A549 (cell line): ENCODE measurements around the gene TMEM218. TPM values are rescaled to one million over a fixed set of nuclear protein-coding genes. Genes with fewer than 3 reads are reported as not detected.

Source experiments
- ATAC-seq, 2 experiments: fragments of 200-7000 bp in 1 of 2; fragments of >200 bp in 1 of 2; cut with Nextera tagmentation in 1 of 2; cut with Tn5 transposase in 1 of 2; 3 replicates each; pipeline versions ENCODE4 v1.8.0 to v1.9.1; 2018 to 2020; ENCODE audit warnings: mild to moderate bottlenecking in 1 of 2, moderate library complexity in 1 of 2
- CTCF ChIA-PET: fragments of 300-600 bp; sonication (Branson Sonifier 250); formaldehyde crosslinking; extraction: SDS; loops from one replicate; lab custom pipeline; 2021; ENCODE audit warnings: antibody characterized with exemption, inconsistent platforms; lab: Yijun Ruan, JAX
- POLR2A ChIA-PET: fragments of 350-600 bp; formaldehyde crosslinking; extraction: SDS; loops from one replicate; lab custom pipeline; 2021; ENCODE audit warnings: antibody characterized with exemption, inconsistent platforms; lab: Yijun Ruan, JAX
- DNase-seq, 2 experiments: peaks; one replicate each; pipeline versions ENCODE4 v3.0.0 to v3.0.0-alpha.2; 2011 to 2016; ENCODE audit warnings: low read depth in 1 of 2, low spot score in 1 of 2
- FAIRE-seq: peaks from 2 replicates; lab custom pipeline; 2011; peaks lifted over from hg19 to GRCh38; lab: Jason Lieb, UNC
- H3K27ac ChIP-seq, 2 experiments: fragments of >200 bp; sonication (Bioruptor Twin); formaldehyde crosslinking; 3 replicates each; pipeline ENCODE4 v1.5.1; 2016 to 2017
- H3K4me1 ChIP-seq: fragments of >200 bp; sonication (Bioruptor Twin); formaldehyde crosslinking; 3 replicates; pipeline ENCODE4 v1.6.1; 2016
- H3K4me2 ChIP-seq: fragments of >200 bp; sonication (Bioruptor Twin); formaldehyde crosslinking; 3 replicates; pipeline ENCODE4 v1.6.1; 2016
- H3K4me3 ChIP-seq: fragments of >200 bp; sonication (Bioruptor Twin); formaldehyde crosslinking; 3 replicates; pipeline ENCODE4 v1.5.1; 2016
- H3K9me3 ChIP-seq: fragments of >200 bp; sonication (Bioruptor Twin); formaldehyde crosslinking; 3 replicates; pipeline ENCODE4 v1.6.1; 2016
- CBX8 ChIP-seq: fragments of 200-600 bp; sonication (generic); IDR thresholded peaks from 2 replicates; pipeline ENCODE4 v1.6.1; 2016
- CEBPB ChIP-seq, 2 experiments: fragments of >200 bp in 1 of 2; sonication (Bioruptor Twin) in 1 of 2; formaldehyde crosslinking in 1 of 2; IDR thresholded peaks; 2 replicates each; pipeline ENCODE4 v1.6.1; 2012 to 2016
- EHF ChIP-seq: fragments of 250-450 bp; sonication (Bioruptor Pico); IDR thresholded peaks from 2 replicates; pipeline ENCODE4 v1.5.0; 2020; ENCODE audit warnings: mild to moderate bottlenecking
- EHMT2 ChIP-seq: fragments of 200-600 bp; sonication (generic); IDR thresholded peaks from 2 replicates; pipeline ENCODE4 v1.6.1; 2016; ENCODE audit warnings: antibody characterized with exemption, low read depth, mild to moderate bottlenecking, moderate library complexity
- ESRRA ChIP-seq: fragments of 150-350 bp; IDR thresholded peaks from 2 replicates; pipeline ENCODE4 v1.6.1; 2014; ENCODE audit warnings: mild to moderate bottlenecking, low read length, borderline replicate concordance
- GATA3 ChIP-seq: IDR thresholded peaks from 2 replicates; pipeline ENCODE4 v1.6.1; 2012; ENCODE audit warnings: borderline replicate concordance
- HDAC2 ChIP-seq: fragments of 200-600 bp; sonication (generic); IDR thresholded peaks from 2 replicates; pipeline ENCODE4 v1.6.1; 2016
- HES2 ChIP-seq: fragments of >200 bp; sonication (Bioruptor Twin); formaldehyde crosslinking; IDR thresholded peaks from 2 replicates; pipeline ENCODE4 v1.6.1; 2016
- HEYL ChIP-seq: fragments of 250-450 bp; sonication (Bioruptor Pico); IDR thresholded peaks from 2 replicates; pipeline ENCODE4 v1.8.0; 2021; ENCODE audit warnings: mild to moderate bottlenecking, moderate library complexity
- MAFK ChIP-seq: fragments of 450-650 bp; IDR thresholded peaks from 2 replicates; pipeline ENCODE4 v1.6.1; 2014; ENCODE audit not compliant: partially characterized antibody
- RAD21 ChIP-seq, 2 experiments: fragments of >200 bp in 1 of 2; sonication (Bioruptor Twin) in 1 of 2; formaldehyde crosslinking in 1 of 2; IDR thresholded peaks in 1 of 2; conservative IDR thresholded peaks in 1 of 2; 2 replicates in 1 of 2; 3 replicates in 1 of 2; pipeline ENCODE4 v1.6.1; 2012 to 2018; ENCODE audit warnings: inconsistent platforms in 1 of 2
- RNF2 ChIP-seq: fragments of 200-600 bp; sonication (generic); IDR thresholded peaks from 2 replicates; pipeline ENCODE4 v1.6.1; 2016; ENCODE audit warnings: low read depth, mild to moderate bottlenecking, antibody characterized with exemption, moderate library complexity, borderline replicate concordance
- SREBF2 ChIP-seq: fragments of 450-650 bp; IDR thresholded peaks from 2 replicates; pipeline ENCODE4 v1.6.1; 2014; ENCODE audit warnings: mild to moderate bottlenecking, moderate library complexity
- USF2 ChIP-seq: fragments of 450-650 bp; IDR thresholded peaks from 2 replicates; pipeline ENCODE4 v1.6.1; 2014; ENCODE audit warnings: antibody characterized with exemption
- ZC3H11A ChIP-seq: fragments of 450-650 bp; IDR thresholded peaks from 2 replicates; pipeline ENCODE4 v1.6.1; 2014; ENCODE audit warnings: antibody characterized with exemption, mild to moderate bottlenecking
- WGBS: methylation state at CpG from one replicate; pipeline ENCODE4 v1.1.6; 2017; ENCODE audit errors: missing lambda C conversion rate; 5-methylcytosine and 5-hydroxymethylcytosine counted together
- polyA plus RNA-seq, 4 experiments: library from polyadenylated mRNA; depleted of rRNA in 3 of 4; stranded (reverse); fragments of >200 nt; fragmentation: RNase III in 1 of 4; extraction: RNeasy Plus Mini Kit Qiagen cat#74134 plus additional on column Dnase treatment in 1 of 4; gene quantifications; 2 replicates in 3 of 4; 3 replicates in 1 of 4; pipeline ENCODE4 v1.2.3, GENCODE V29; 2011 to 2017
- TF ChIP-seq, protein P1 (sequence below): IDR thresholded peaks from 2 replicates; pipeline ENCODE4 v1.6.1; 2012; ENCODE audit warnings: low read depth, borderline replicate concordance

TMEM218 gene
- polyA plus RNA-seq, 2 of the 4 experiments (the other 2 are of a cell fraction) = 29.1 to 34.6 TPM

- FAIRE-seq = no peak
- CTCF ChIA-PET = no interaction called here
These were observed 27.5 kb upstream of the TMEM218 start for GRCh38 chr11:125138966-125139365.

DNA sequence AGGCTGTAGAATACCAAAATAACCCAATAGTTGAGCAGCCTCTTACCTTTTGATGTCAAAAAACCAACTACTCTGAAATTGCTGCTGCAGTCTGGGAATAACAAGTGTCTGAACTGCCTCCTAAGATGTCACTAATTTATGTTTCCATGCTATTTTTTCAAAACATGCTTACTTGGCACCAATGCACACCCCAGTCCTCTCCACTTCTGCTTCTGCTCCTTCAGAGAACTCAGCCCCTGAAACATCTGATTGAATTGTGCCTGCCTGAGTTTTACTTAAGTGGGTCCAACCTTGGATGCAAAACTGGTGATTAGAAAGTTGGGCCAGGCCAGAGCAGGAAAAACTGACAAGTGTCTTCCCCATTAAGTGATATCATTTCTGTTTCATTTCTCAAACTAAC is 24.6 kb upstream of the TMEM218 start:
- DNase-seq = no peak
- Histone ChIP-seq H3K9me3 (no peaks in the 10 kb centered on the region), H3K4me3 (no peak overlapping the region), H3K4me2 (no peak overlapping the region), H3K27ac (no peak overlapping the region), H3K4me1 (no peaks in the 10 kb centered on the region)
- POLR2A ChIA-PET = no interaction called here
- no peak for ATAC-seq
- CTCF ChIA-PET = interaction anchor here (0.7 kb wide), 1 partner anchor 135 kb away, joined by 4 read pairs; no protein-coding TSS in a partner anchor
- FAIRE-seq = no peak
- no peak for TF ChIP-seq HDAC2
- no peak for TF ChIP-seq HEYL (CRISPR knock-in tag)
- TF ChIP-seq CEBPB (IDR thresholded peaks at IDR 0.05) = no peak

More at GRCh38 chr11:125138966-125139365, 27.5 kb upstream of the TMEM218 start:
- H3K27ac ChIP-seq = no peak overlapping the region
- TF ChIP-seq EHF = no peak
- H3K9me3 ChIP-seq = no peaks in the 10 kb centered on the region
- ATAC-seq (no peak), DNase-seq (no peak)
- H3K4me1 ChIP-seq = no peaks in the 10 kb centered on the region
- WGBS = 30% methylated on average over 2 of the region's 8 CpGs
- no peak overlapping the region for H3K4me3 ChIP-seq
- POLR2A ChIA-PET = no interaction called here
- H3K4me2 ChIP-seq = no peak overlapping the region

GRCh38 chr11:125132596-125132995 is 21.2 kb upstream of the TMEM218 start:
- TF ChIP-seq GATA3 (no peak), CBX8 (no peak), USF2 (no peak), RAD21 (conservative IDR thresholded peaks at IDR 0.05 in 1 of 2, IDR thresholded peaks at IDR 0.05 in 1 of 2) (no peak)
- no peak for DNase-seq
- WGBS = 51% methylated on average over 7 of the region's 7 CpGs
- no peak for FAIRE-seq
- Histone ChIP-seq H3K4me2 (no peak overlapping the region), H3K27ac (no peak overlapping the region), H3K4me3 (no peak overlapping the region), H3K4me1 (no peaks in the 10 kb centered on the region), H3K9me3 (no peaks in the 10 kb centered on the region)
- ChIA-PET CTCF (interaction anchor here (2.0 kb wide), 1 partner anchor 8 kb away, joined by 5 read pairs; no protein-coding TSS in a partner anchor), POLR2A (no interaction called here)
- no peak for ATAC-seq

DNA sequence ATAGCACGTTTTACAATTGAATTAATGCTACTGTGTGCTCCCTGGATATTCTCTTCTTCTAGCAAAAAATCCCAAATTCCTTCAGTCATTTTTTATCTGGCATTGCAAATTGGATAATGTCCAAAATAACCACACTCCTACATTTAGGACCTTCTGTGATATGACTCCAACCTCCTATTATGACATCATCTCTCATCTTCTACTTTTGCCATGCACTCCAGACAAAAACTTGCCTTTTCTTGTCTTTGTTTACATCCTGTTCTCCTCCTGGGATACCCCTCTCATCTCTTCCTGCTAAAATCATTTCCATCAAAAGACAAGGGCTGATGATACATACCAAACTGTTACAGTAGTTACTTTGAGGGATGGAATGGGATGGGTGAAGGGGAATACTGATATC is 20.6 kb upstream of the TMEM218 start:
- CTCF ChIA-PET = interaction anchor here (2.0 kb wide), 1 partner anchor 8 kb away, joined by 5 read pairs; no protein-coding TSS in a partner anchor
- DNase-seq (no peak), FAIRE-seq (no peak), ATAC-seq (no peak)
- H3K27ac ChIP-seq = no peak overlapping the region
- TF ChIP-seq RNF2 (no peak), EHMT2 (no peak), MAFK (no peak), SREBF2 (no peak), ESRRA (no peak), ZC3H11A (no peak), HES2 (no peak)
- TF ChIP-seq, protein P1, sequence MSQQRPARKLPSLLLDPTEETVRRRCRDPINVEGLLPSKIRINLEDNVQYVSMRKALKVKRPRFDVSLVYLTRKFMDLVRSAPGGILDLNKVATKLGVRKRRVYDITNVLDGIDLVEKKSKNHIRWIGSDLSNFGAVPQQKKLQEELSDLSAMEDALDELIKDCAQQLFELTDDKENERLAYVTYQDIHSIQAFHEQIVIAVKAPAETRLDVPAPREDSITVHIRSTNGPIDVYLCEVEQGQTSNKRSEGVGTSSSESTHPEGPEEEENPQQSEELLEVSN = no peak
- POLR2A ChIA-PET = no interaction called here
- H3K4me2 ChIP-seq = no peak overlapping the region
- no peaks in the 10 kb centered on the region for H3K4me1 ChIP-seq
- WGBS = 0% methylated on average over 1 of the region's 1 CpG
- no peak overlapping the region for H3K4me3 ChIP-seq
- no peaks in the 10 kb centered on the region for H3K9me3 ChIP-seq
